Endodermal cell (in vitro differentiated cells): Measurements from ENCODE around the gene DUSP2. TPM values are rescaled to one million over a fixed set of nuclear protein-coding genes. Genes with fewer than 3 reads are reported as not detected.

Experiments used
- DNase-seq: peaks from one replicate; pipeline ENCODE4 v3.0.0-alpha.2; 2017
- H3K27ac ChIP-seq: 2 replicates; pipeline ENCODE4 v1.5.1; 2013; ENCODE audit warnings: mild to moderate bottlenecking, low read depth, low read length, moderate library complexity
- H3K27me3 ChIP-seq: 2 replicates; pipeline ENCODE4 v1.6.1; 2013; ENCODE audit warnings: mild to moderate bottlenecking, low read length, moderate library complexity; ENCODE audit not compliant: insufficient read depth, control insufficient read depth, poor library complexity, severe bottlenecking
- H3K36me3 ChIP-seq: 2 replicates; pipeline ENCODE4 v1.7.0; 2013; ENCODE audit warnings: mild to moderate bottlenecking, low read length, moderate library complexity; ENCODE audit not compliant: control insufficient read depth, insufficient read depth
- H3K4me1 ChIP-seq: one replicate; pipeline ENCODE4 v1.7.0; 2013; ENCODE audit warnings: low read length; ENCODE audit not compliant: control insufficient read depth, insufficient read depth
- H3K4me3 ChIP-seq: 2 replicates; pipeline ENCODE4 v1.5.1; 2013; ENCODE audit warnings: mild to moderate bottlenecking, low read length, moderate library complexity
- H3K9ac ChIP-seq: 2 replicates; pipeline ENCODE4 v1.6.1; 2013; ENCODE audit warnings: mild to moderate bottlenecking, low read length, moderate library complexity; ENCODE audit not compliant: poor library complexity, severe bottlenecking; ENCODE audit errors: extremely low read depth
- H3K9me3 ChIP-seq: 2 replicates; pipeline ENCODE4 v1.6.1; 2013; ENCODE audit warnings: mild to moderate bottlenecking, low read length, moderate library complexity; ENCODE audit not compliant: control insufficient read depth
- H3K27ac Mint-ChIP-seq: 2 replicates; pipeline ENCODE4 v1.8.0; 2020; ENCODE audit warnings: mixed read lengths
- H3K27me3 Mint-ChIP-seq: 2 replicates; pipeline ENCODE4 v1.8.0; 2021; ENCODE audit warnings: mild to moderate bottlenecking, mixed read lengths; ENCODE audit not compliant: insufficient read depth
- H3K36me3 Mint-ChIP-seq: 2 replicates; pipeline ENCODE4 v1.8.0; 2020; ENCODE audit warnings: low read depth, mixed read lengths
- H3K4me1 Mint-ChIP-seq: 2 replicates; pipeline ENCODE4 v1.8.0; 2020; ENCODE audit warnings: mixed read lengths
- H3K4me3 Mint-ChIP-seq: 2 replicates; pipeline ENCODE4 v1.8.0; 2020; ENCODE audit warnings: mild to moderate bottlenecking, moderate library complexity, mixed read lengths
- H3K9me3 Mint-ChIP-seq: 2 replicates; pipeline ENCODE4 v1.8.0; 2020; ENCODE audit warnings: mild to moderate bottlenecking, mixed read lengths
- CTCF ChIP-seq: fragments of 200-600 bp; sonication (generic); conservative IDR thresholded peaks from 2 replicates; pipeline ENCODE4 v1.5.0; 2021; ENCODE audit warnings: antibody characterized with exemption, mild to moderate bottlenecking
- WGBS, 2 experiments: methylation state at CpG; one replicate each; pipeline versions ENCODE4 v1.1.5 to v1.1.7; 2013; ENCODE audit warnings: missing lambda C conversion rate in 2 of 2, mixed read lengths in 1 of 2; ENCODE audit not compliant: insufficient coverage in 1 of 2, insufficient read length in 1 of 2; 5-methylcytosine and 5-hydroxymethylcytosine counted together
- total RNA-seq, 2 donors: library from RNA; stranded (reverse); fragmentation: NEBNext Ultra II Directional in 1 of 2; extraction: Animal tissue kit (Norgen Biotek cat#: 25700) in 1 of 2; gene quantifications; 2 replicates in 1 of 2; 3 replicates in 1 of 2; pipeline ENCODE4 v1.2.1, GENCODE V29; 2021

DUSP2 gene
- total RNA-seq, 2 donors from 2014 or later, result 1.6 to 2.2 TPM

DNA sequence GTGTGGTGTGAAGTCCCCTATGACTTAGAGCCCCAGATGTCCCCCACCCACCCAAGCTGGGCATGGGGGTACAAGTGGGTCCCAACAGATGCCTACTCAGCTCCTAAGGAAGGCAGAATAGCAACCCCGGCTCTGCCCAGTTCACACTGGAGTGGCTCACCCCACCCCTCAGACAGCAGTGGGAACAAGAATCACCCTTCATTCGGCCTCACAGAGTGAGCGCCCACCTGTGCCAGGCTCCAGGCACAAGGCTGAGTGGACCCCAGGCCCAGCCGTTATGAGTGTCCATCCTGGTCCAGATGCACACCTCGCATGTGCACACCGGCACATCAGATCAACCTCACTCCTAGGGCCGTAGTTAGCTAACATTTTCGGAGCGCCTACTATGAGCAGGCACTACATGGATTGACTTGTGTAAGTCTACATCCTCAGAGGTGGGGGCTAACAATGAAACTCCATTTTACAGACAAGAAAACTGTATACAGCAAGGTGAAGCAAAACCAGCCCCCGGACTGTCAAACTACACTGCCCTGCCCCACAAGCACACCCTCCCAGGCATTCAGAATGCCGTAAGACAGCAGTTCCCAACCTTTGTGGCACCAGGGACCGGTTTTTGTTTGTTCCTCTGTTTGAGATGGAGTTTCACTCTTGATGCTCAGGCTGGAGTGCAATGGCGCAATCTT, 4.2 kb downstream of the DUSP2 start:
- H3K9me3 Mint-ChIP-seq, result no peaks in the 10 kb centered on the region
- peaks cover 25% of the 10 kb centered on the region for H3K27me3 Mint-ChIP-seq
- H3K4me1 Mint-ChIP-seq, result peaks cover 7% of the 10 kb centered on the region
- Histone ChIP-seq H3K27me3 (peaks cover 22% of the 10 kb centered on the region), H3K9me3 (no peaks in the 10 kb centered on the region), H3K36me3 (no peaks in the 10 kb centered on the region), H3K4me1 (no peaks in the 10 kb centered on the region), H3K9ac (no peak overlapping the region), H3K27ac (no peak overlapping the region), H3K4me3 (no peak overlapping the region)
- DNase-seq, result no peak
- WGBS, 2 experiments, result 90 to 92% methylated on average over 7 to 13 of the region's 13 CpGs
- TF ChIP-seq CTCF, result no peak
- H3K36me3 Mint-ChIP-seq, result no peaks in the 10 kb centered on the region
- H3K27ac Mint-ChIP-seq, result no peak overlapping the region
- H3K4me3 Mint-ChIP-seq, result no peak overlapping the region

DNA sequence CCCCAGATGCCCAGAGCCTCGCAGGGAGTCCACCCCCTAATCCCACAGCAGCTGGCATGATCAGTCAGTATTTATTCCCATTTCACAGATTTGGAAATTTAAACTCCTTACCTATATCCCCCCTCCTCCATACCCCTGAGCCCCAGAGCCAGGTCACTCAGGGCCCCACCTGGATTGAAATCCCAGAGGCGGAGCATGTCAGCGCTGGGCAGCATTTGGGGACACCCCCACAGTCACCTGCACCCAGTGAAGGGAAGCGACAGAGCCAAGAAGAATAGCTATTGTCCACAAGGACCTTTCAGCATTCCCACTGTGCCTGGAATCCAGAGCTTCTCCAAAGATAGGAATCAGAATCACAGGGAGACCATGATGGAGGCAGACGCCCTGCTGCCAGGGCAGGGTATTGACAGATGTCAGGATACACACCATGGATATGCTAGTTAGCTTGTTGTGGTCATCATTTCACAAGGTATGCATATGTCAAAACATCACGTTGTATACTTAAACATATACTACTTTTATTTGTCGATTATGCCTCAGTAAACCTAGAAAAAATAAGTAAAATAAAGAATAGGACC, 6.0 kb downstream of the DUSP2 start:
- peaks cover 3% of the 10 kb centered on the region for H3K4me1 Mint-ChIP-seq
- H3K9me3 Mint-ChIP-seq, result no peaks in the 10 kb centered on the region
- Histone ChIP-seq H3K4me3 (no peak overlapping the region), H3K4me1 (no peaks in the 10 kb centered on the region), H3K27me3 (peaks cover 5% of the 10 kb centered on the region), H3K9ac (no peak overlapping the region), H3K9me3 (no peaks in the 10 kb centered on the region), H3K27ac (no peak overlapping the region), H3K36me3 (no peaks in the 10 kb centered on the region)
- DNase-seq, result no peak
- no peak overlapping the region for H3K27ac Mint-ChIP-seq
- 70 to 81% methylated on average over 4 to 7 of the region's 7 CpGs for WGBS, 2 experiments
- peaks cover 24% of the 10 kb centered on the region for H3K27me3 Mint-ChIP-seq
- H3K4me3 Mint-ChIP-seq, result no peak overlapping the region
- H3K36me3 Mint-ChIP-seq, result no peaks in the 10 kb centered on the region
- peak; percentile 25 for TF ChIP-seq CTCF

- DNase-seq, result peak; percentile 96
- 35% methylated on average over 17 of the region's 17 CpGs; no CpG with 5 or more reads in 1 of the 2 experiments for WGBS, 2 experiments
- Histone ChIP-seq H3K4me3 (no peak within 1 kb of the TSS), H3K9ac (no peak within 1 kb of the TSS), H3K27me3 (no peaks in the 10 kb centered on the region), H3K4me1 (no peaks in the 10 kb centered on the region), H3K36me3 (no peaks in the 10 kb centered on the region), H3K9me3 (no peaks in the 10 kb centered on the region), H3K27ac (no peak within 1 kb of the TSS)
- Mint-ChIP-seq H3K4me3 (no peak within 1 kb of the TSS), H3K9me3 (no peaks in the 10 kb centered on the region), H3K27me3 (peaks cover 22% of the 10 kb centered on the region), H3K36me3 (no peaks in the 10 kb centered on the region), H3K27ac (no peak within 1 kb of the TSS), H3K4me1 (peaks cover 2% of the 10 kb centered on the region)
- peak; percentile 81 for TF ChIP-seq CTCF
Measured at GRCh38 chr2:96138179-96139145, 6.8 kb downstream of the DUSP2 start, which contains the start of gene ASTL. ASTL (minus strand) TSS chr2:96138502; CDS start chr2:96138436, 66 bp downstream.
